Measurements from ENCODE around the gene CCDC61.

The CCDC61 gene, protein sequence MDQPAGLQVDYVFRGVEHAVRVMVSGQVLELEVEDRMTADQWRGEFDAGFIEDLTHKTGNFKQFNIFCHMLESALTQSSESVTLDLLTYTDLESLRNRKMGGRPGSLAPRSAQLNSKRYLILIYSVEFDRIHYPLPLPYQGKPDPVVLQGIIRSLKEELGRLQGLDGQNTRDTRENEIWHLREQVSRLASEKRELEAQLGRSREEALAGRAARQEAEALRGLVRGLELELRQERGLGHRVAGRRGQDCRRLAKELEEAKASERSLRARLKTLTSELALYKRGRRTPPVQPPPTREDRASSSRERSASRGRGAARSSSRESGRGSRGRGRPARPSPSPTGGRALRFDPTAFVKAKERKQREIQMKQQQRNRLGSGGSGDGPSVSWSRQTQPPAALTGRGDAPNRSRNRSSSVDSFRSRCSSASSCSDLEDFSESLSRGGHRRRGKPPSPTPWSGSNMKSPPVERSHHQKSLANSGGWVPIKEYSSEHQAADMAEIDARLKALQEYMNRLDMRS

GRCh38 chr19:45994998-45995714 lies at the start of gene CCDC61:
CCDC61 (plus strand) TSS chr19:45995467; CDS start chr19:46003019, 7,552 bp downstream.
- peak; percentile 98 to 100 for DNase-seq

DNA sequence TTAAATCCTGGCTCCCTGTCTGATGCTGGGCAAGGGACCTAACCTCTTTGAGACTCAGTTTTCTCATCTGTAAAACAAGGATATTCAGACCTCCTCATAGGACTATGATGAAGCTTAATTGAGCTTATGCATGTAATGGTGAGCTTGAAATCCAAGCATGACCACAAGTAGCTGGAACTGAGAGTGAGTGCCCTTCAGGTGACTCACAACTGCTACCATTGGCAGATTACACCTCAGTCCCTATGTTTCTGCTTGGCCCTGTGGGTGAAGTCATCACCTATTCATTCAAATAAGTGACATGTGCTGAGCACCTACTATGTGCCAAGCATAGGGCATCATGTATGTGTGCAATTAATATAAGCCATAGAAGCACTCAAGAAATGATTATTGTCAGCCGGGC lies 47.3 kb upstream of the CCDC61 start:
- no peak for DNase-seq

DNA sequence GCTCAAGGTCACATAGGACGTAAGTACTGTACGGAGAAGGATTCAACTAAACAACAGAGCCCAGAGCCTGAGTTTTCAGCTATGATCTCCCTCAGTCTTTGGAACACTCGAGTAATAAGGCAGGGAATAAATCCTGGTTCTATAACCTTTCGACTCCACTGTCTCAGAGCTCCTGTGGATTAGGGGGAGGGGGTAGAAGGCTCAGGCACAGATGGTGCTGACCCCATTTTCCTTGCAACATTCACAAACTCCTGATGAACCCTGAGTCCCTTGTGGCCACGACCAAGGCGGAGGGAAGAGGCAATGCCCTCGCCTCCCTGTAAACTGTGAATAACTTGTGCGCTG lies 43.0 kb upstream of the CCDC61 start:
- no peak for DNase-seq

DNA sequence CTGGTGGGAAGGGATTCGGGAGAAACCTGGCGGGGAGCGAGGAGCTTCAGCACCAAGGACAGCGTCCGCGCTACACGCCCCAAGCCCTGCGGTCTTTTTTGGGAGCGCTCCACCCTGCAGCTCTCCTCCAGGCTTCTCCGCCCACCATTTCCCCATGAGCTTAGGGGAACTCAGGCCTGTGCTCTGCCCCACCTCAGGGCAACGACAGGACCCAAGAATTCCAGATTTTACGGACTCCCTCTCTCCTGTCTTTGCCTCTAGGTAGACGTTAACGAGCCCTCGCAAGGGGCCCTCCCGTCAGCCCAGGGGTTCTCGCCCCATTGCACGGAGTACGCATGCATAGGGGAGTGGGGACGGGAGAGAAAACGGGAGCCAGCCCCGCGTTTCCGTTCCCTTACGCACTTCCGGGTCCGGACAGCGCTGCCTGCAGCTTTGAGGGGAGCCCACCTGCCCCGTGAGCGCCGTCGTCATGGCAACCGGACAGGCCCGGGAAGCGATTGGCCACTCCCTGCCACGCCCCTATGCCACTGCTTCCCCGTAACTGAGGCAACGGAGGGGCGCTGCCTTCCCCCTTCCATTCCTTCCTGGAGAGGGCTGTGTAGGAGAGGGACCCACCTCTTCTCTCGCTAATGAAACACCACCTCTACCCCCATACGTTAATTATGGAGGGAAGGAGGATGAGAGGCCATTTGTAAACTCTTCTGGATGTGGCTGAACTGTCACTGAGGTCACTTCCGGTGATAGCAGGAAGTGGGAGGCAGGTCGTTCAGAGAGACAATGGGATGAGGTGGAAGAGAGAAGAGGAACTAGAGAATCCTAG lies 42.4 kb upstream of the CCDC61 start:
- DNase-seq, result peak in 1 of 2 experiments; percentile 9

DNA sequence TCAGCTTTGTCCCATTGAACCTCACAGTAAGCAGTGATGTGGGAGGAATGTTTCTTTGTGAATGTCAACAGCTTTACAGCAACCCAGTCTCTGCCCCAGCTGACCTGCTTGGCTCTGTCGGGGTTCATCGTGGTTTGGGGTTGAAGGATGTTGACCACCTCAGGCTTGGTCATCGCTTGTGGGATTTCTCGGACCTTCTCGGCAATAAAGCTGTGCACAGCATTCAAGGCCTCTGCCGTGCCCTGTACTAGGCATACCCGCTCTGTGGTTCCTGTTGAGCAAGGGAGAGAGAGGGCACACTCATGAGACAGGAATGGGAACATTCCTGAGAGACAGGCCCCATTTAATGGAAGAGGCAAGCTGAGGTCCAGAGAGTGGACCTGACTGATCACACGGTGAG lies 41.6 kb upstream of the CCDC61 start:
- DNase-seq, result no peak

GRCh38 chr19:45954156-45954555 lies 41.1 kb upstream of the CCDC61 start:
- DNase-seq, result no peak

- no peak for DNase-seq
Measured at GRCh38 chr19:45955905-45956608, 39.2 kb upstream of the CCDC61 start.

GRCh38 chr19:45958320-45958719 lies 36.9 kb upstream of the CCDC61 start:
- no peak for DNase-seq

- no peak for DNase-seq
Measured at GRCh38 chr19:45958769-45959516, 36.3 kb upstream of the CCDC61 start.

- no peak for DNase-seq
Measured at GRCh38 chr19:45959517-45960025, 35.7 kb upstream of the CCDC61 start.

DNA sequence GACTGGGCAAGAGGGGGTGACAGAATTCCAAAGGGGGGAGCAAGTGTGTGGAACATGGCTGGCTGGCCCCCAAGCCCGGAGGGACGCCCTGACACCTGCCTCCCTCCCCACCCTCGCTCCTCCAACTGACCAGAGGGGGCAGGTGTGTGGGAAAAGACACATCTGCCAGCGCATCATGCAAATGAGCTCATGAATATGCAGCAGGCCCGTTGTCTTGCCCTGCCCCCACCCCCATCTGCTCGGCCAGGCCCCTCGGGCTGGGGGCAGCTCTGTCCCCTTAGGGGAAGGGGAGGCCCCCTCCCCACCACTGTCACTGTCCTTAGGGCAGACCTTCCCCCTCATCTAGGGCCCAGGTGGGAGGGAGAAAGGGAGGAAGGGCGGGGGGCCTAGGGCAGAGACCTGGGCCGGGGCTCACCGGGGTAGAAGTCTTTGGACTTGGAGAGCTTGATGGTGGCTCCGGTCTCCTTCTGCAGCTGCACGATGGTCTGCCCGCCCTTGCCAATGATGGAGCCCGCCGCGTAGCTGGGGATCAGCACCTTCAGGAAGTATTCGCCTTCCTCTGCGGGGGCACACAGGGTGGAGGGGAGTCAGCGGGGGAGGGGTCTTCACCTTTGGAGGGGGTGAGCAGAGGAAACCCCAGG lies 34.6 kb upstream of the CCDC61 start:
- no peak for DNase-seq

DNA sequence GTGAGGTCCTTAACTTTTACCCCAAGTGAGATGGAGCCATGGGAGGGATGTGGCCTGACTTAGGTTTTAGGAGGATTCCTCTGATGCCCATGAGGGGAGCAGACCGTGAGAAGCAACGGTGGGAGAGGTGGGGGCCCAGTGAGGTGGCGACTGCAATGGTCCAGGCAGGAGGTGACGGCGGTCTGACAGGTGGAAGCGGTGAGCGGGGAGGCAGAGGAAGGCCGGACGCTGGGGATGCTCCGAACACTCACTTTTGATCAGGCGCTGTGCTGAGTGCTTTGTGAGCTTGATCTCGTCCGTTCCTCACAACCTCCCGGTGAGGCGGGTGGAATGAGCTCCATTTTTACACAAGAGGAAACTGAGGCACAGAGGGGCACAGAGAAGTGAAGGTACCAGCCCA lies 33.2 kb upstream of the CCDC61 start:
- DNase-seq, result no peak

- DNase-seq, result no peak
Measured at GRCh38 chr19:45967246-45967645, 28.0 kb upstream of the CCDC61 start.

GRCh38 chr19:45968626-45969025 lies 26.6 kb upstream of the CCDC61 start:
- DNase-seq, result no peak

GRCh38 chr19:45969676-45970075 lies 25.6 kb upstream of the CCDC61 start:
- no peak for DNase-seq

- DNase-seq, result no peak
Measured at GRCh38 chr19:45971260-45971902, 23.9 kb upstream of the CCDC61 start.

- DNase-seq, result no peak
Measured at GRCh38 chr19:45972081-45972946, 23.0 kb upstream of the CCDC61 start.

DNA sequence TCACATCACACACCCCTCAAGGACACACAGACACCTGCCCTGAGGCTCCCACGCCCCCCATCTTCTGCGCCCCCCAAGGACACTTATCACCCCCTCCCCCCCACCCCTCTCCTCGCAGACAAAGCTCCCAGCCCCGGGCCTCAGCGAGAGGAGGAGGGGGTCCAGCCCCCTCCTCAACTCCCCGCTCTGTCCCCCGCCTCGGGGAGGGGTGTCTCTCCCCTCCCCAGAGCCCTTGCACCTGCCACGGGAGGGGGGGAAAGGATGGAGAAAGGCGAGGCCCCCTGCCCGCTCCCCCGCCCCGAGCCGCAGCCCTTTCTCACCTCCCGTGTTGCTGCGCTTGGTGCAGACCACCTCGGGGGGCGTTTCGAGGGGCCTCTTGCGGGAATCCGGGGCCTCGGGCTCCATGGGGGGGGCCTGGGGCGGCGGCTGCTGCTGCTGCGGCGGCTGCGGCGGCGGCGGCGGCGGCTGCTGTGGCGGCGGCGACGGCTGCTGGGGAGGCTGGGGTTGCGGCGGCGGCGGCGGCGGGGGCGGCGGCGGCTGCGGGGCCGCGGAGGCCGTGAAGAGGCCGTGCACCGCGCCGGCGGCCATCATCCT lies 22.2 kb upstream of the CCDC61 start:
- DNase-seq, result no peak

Measured in NCI-H2081 (cell line).